ENCODE measurements around the gene UBE3C.

Gene UBE3C

GRCh38 chr7:157160433-157160832 is 21.7 kb downstream of the UBE3C start:
- Histone ChIP-seq H2AFZ (ENCODE audit: low read depth, low read length) (no peak overlapping the region), H3K14ac (ENCODE audit: low read length in 2 of 2) (no peak overlapping the region), H2BK12ac (ENCODE audit: low read length in 2 of 2) (no peak overlapping the region), H3K9ac (ENCODE audit: low read length) (no peak overlapping the region), H2BK120ac (ENCODE audit: low read depth, low read length) (no peak overlapping the region), H3K4me1 (ENCODE audit: control insufficient read depth, insufficient read depth, low read depth, low read length) (peaks cover 8% of the 10 kb centered on the region), H4K8ac (ENCODE audit: low read length) (no peak overlapping the region), H3K4ac (ENCODE audit: low read depth in 1 of 2, low read length in 2 of 2) (no peak overlapping the region), H3K27ac (ENCODE audit: low read length, poor library complexity, severe bottlenecking) (no peak overlapping the region), H3K36me3 (ENCODE audit: control insufficient read depth in 1 of 2, insufficient read depth in 2 of 2, low read depth in 1 of 2, low read length in 2 of 2) (peaks cover 0 to 16% of the 10 kb centered on the region in 2 experiments), H2AK5ac (ENCODE audit: low read length, severe bottlenecking) (no peak overlapping the region), H3K4me3 (ENCODE audit: insufficient read depth in 1 of 2, low read depth in 1 of 2, low read length in 2 of 2) (no peak overlapping the region), H3K23ac (ENCODE audit: low read length in 2 of 2) (no peak overlapping the region), H3K27me3 (ENCODE audit: control insufficient read depth in 1 of 2, insufficient read depth in 1 of 2, low read length in 2 of 2) (no peaks in the 10 kb centered on the region), H3K4me2 (ENCODE audit: low read length, poor library complexity, severe bottlenecking) (no peak overlapping the region), H3K9me3 (ENCODE audit: control insufficient read depth, low read length) (no peaks in the 10 kb centered on the region), H2BK5ac (ENCODE audit: low read depth, low read length, poor library complexity, severe bottlenecking) (no peak overlapping the region), H2BK15ac (ENCODE audit: low read depth, poor library complexity, severe bottlenecking) (no peak overlapping the region), H4K91ac (ENCODE audit: low read length) (no peak overlapping the region), H3K79me1 (replicated peaks; ENCODE audit: low read length, poor library complexity, severe bottlenecking) (peaks cover 3% of the 10 kb centered on the region), H3K18ac (ENCODE audit: low read depth in 1 of 2, low read length in 2 of 2) (no peak overlapping the region)
- WGBS = 80% methylated on average over 1 of the region's 1 CpG
- no peak for DNase-seq

GRCh38 chr7:157165987-157166386 is 27.3 kb downstream of the UBE3C start:
- H2AK5ac ChIP-seq (ENCODE audit: low read length, severe bottlenecking) = no peak overlapping the region
- no peak overlapping the region for H2BK5ac ChIP-seq (ENCODE audit: low read depth, low read length, poor library complexity, severe bottlenecking)
- no peak overlapping the region for H3K27ac ChIP-seq (ENCODE audit: low read length, poor library complexity, severe bottlenecking)
- H2BK12ac ChIP-seq (ENCODE audit: low read length in 2 of 2) = no peak overlapping the region
- H3K23ac ChIP-seq (ENCODE audit: low read length in 2 of 2) = no peak overlapping the region
- no peaks in the 10 kb centered on the region for H3K9me3 ChIP-seq (ENCODE audit: control insufficient read depth, low read length)
- no peak overlapping the region for H3K18ac ChIP-seq (ENCODE audit: low read depth in 1 of 2, low read length in 2 of 2)
- WGBS = no CpG with 5 or more reads among the region's 1 CpG
- peaks cover 4% of the 10 kb centered on the region for H3K4me1 ChIP-seq (ENCODE audit: control insufficient read depth, insufficient read depth, low read depth, low read length)
- no peak overlapping the region for H3K14ac ChIP-seq (ENCODE audit: low read length in 2 of 2)
- H2AFZ ChIP-seq (ENCODE audit: low read depth, low read length) = no peak overlapping the region
- DNase-seq = no peak
- H2BK15ac ChIP-seq (ENCODE audit: low read depth, poor library complexity, severe bottlenecking) = no peak overlapping the region
- H3K4me2 ChIP-seq (ENCODE audit: low read length, poor library complexity, severe bottlenecking) = no peak overlapping the region
- H3K36me3 ChIP-seq (ENCODE audit: control insufficient read depth in 1 of 2, insufficient read depth in 2 of 2, low read depth in 1 of 2, low read length in 2 of 2) = peaks cover 20 to 61% of the 10 kb centered on the region in 2 experiments
- H3K27me3 ChIP-seq (ENCODE audit: control insufficient read depth in 1 of 2, insufficient read depth in 1 of 2, low read length in 2 of 2) = no peaks in the 10 kb centered on the region
- no peak overlapping the region for H4K8ac ChIP-seq (ENCODE audit: low read length)
- no peak overlapping the region for H3K4ac ChIP-seq (ENCODE audit: low read depth in 1 of 2, low read length in 2 of 2)
- H4K91ac ChIP-seq (ENCODE audit: low read length) = no peak overlapping the region
- peaks cover 8% of the 10 kb centered on the region for H3K79me1 ChIP-seq (replicated peaks; ENCODE audit: low read length, poor library complexity, severe bottlenecking)
- no peak overlapping the region for H3K9ac ChIP-seq (ENCODE audit: low read length)
- H3K4me3 ChIP-seq (ENCODE audit: insufficient read depth in 1 of 2, low read depth in 1 of 2, low read length in 2 of 2) = no peak overlapping the region
- no peak overlapping the region for H2BK120ac ChIP-seq (ENCODE audit: low read depth, low read length)

- 98% methylated on average over 4 of the region's 5 CpGs for WGBS
- Histone ChIP-seq H3K4me3 (ENCODE audit: insufficient read depth in 1 of 2, low read depth in 1 of 2, low read length in 2 of 2) (no peak overlapping the region), H3K14ac (ENCODE audit: low read length in 2 of 2) (no peak overlapping the region), H3K4me2 (ENCODE audit: low read length, poor library complexity, severe bottlenecking) (no peak overlapping the region), H2AK5ac (ENCODE audit: low read length, severe bottlenecking) (no peak overlapping the region), H3K4me1 (ENCODE audit: control insufficient read depth, insufficient read depth, low read depth, low read length) (peaks cover 4% of the 10 kb centered on the region), H3K4ac (ENCODE audit: low read depth in 1 of 2, low read length in 2 of 2) (no peak overlapping the region), H2BK12ac (ENCODE audit: low read length in 2 of 2) (no peak overlapping the region), H3K27me3 (ENCODE audit: control insufficient read depth in 1 of 2, insufficient read depth in 1 of 2, low read length in 2 of 2) (no peaks in the 10 kb centered on the region), H3K36me3 (ENCODE audit: control insufficient read depth in 1 of 2, insufficient read depth in 2 of 2, low read depth in 1 of 2, low read length in 2 of 2) (peaks cover 27 to 83% of the 10 kb centered on the region in 2 experiments), H3K18ac (ENCODE audit: low read depth in 1 of 2, low read length in 2 of 2) (no peak overlapping the region), H3K23ac (ENCODE audit: low read length in 2 of 2) (no peak overlapping the region), H3K79me1 (replicated peaks; ENCODE audit: low read length, poor library complexity, severe bottlenecking) (peaks cover 19% of the 10 kb centered on the region), H2AFZ (ENCODE audit: low read depth, low read length) (no peak overlapping the region), H2BK5ac (ENCODE audit: low read depth, low read length, poor library complexity, severe bottlenecking) (no peak overlapping the region), H4K91ac (ENCODE audit: low read length) (no peak overlapping the region), H2BK15ac (ENCODE audit: low read depth, poor library complexity, severe bottlenecking) (no peak overlapping the region), H3K9ac (ENCODE audit: low read length) (no peak overlapping the region), H3K27ac (ENCODE audit: low read length, poor library complexity, severe bottlenecking) (no peak overlapping the region), H3K9me3 (ENCODE audit: control insufficient read depth, low read length) (no peaks in the 10 kb centered on the region), H2BK120ac (ENCODE audit: low read depth, low read length) (no peak overlapping the region), H4K8ac (ENCODE audit: low read length) (no peak overlapping the region)
- no peak for DNase-seq
Measured at GRCh38 chr7:157168571-157168970, 29.8 kb downstream of the UBE3C start.

GRCh38 chr7:157176771-157177170 is 38.0 kb downstream of the UBE3C start:
- WGBS = 86% methylated on average over 1 of the region's 4 CpGs

More at GRCh38 chr7:157176771-157177170, 38.0 kb downstream of the UBE3C start:
- Histone ChIP-seq H3K18ac (ENCODE audit: low read depth in 1 of 2, low read length in 2 of 2) (no peak overlapping the region), H2BK5ac (ENCODE audit: low read depth, low read length, poor library complexity, severe bottlenecking) (no peak overlapping the region), H2BK120ac (ENCODE audit: low read depth, low read length) (no peak overlapping the region), H3K9me3 (ENCODE audit: control insufficient read depth, low read length) (no peaks in the 10 kb centered on the region), H3K4ac (ENCODE audit: low read depth in 1 of 2, low read length in 2 of 2) (no peak overlapping the region), H4K91ac (ENCODE audit: low read length) (no peak overlapping the region), H3K79me1 (replicated peaks; ENCODE audit: low read length, poor library complexity, severe bottlenecking) (peaks cover 33% of the 10 kb centered on the region), H3K14ac (ENCODE audit: low read length in 2 of 2) (no peak overlapping the region), H3K27ac (ENCODE audit: low read length, poor library complexity, severe bottlenecking) (no peak overlapping the region), H3K9ac (ENCODE audit: low read length) (no peak overlapping the region), H3K36me3 (ENCODE audit: control insufficient read depth in 1 of 2, insufficient read depth in 2 of 2, low read depth in 1 of 2, low read length in 2 of 2) (peaks cover 25 to 92% of the 10 kb centered on the region in 2 experiments), H2AK5ac (ENCODE audit: low read length, severe bottlenecking) (no peak overlapping the region), H4K8ac (ENCODE audit: low read length) (no peak overlapping the region), H3K27me3 (ENCODE audit: control insufficient read depth in 1 of 2, insufficient read depth in 1 of 2, low read length in 2 of 2) (no peaks in the 10 kb centered on the region), H2BK12ac (ENCODE audit: low read length in 2 of 2) (no peak overlapping the region), H3K23ac (ENCODE audit: low read length in 2 of 2) (no peak overlapping the region), H3K4me2 (ENCODE audit: low read length, poor library complexity, severe bottlenecking) (no peak overlapping the region), H2AFZ (ENCODE audit: low read depth, low read length) (no peak overlapping the region), H3K4me1 (ENCODE audit: control insufficient read depth, insufficient read depth, low read depth, low read length) (no peaks in the 10 kb centered on the region), H2BK15ac (ENCODE audit: low read depth, poor library complexity, severe bottlenecking) (no peak overlapping the region), H3K4me3 (ENCODE audit: insufficient read depth in 1 of 2, low read depth in 1 of 2, low read length in 2 of 2) (no peak overlapping the region)
- no peak for DNase-seq

Data from mesenchymal stem cell (in vitro differentiated cells and primary cell).